ENCODE measurements around the gene C1orf167.

DNA sequence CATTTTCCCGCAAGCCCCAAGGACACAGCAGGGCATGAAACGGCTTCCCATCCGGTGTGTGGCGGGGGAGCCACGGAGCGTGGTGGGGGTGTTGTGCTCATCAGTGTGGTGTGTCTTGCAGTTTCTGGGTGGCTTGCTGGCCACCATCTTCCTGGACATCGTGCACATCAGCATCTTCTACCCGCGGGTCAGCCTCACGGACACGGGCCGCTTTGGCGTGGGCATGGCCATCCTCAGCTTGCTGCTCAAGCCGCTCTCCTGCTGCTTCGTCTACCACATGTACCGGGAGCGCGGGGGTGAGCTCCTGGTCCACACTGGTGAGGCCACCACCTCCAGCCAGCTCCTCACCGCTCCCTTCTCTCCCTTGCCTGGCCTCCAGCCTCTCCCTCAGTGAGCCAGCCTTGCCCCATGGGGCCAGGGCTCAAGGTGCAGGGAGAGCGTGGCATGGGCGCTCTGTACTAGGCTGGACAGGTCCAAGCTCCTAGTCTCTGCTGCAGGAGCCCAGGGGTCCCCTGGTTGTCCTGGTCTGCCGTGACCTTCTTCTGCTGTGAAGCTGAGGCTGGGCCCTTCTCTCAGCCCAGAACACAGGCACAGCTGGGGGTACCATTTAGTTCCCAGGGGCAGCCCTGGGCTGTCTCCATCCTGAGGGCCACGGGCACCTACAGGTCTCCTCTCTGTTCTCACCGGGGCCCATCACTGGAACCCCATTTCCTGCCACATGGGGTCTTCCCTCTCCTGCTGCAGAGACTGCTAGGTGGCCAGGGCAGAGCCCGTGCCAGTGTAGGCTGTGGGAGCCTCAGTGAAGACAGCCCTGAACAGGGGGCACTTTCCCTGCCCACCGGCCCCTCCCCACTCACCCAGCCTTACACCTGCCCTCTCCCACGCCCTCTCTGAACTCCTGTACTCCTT is 13.4 kb upstream of the C1orf167 start:
- TF ChIP-seq, protein P1, sequence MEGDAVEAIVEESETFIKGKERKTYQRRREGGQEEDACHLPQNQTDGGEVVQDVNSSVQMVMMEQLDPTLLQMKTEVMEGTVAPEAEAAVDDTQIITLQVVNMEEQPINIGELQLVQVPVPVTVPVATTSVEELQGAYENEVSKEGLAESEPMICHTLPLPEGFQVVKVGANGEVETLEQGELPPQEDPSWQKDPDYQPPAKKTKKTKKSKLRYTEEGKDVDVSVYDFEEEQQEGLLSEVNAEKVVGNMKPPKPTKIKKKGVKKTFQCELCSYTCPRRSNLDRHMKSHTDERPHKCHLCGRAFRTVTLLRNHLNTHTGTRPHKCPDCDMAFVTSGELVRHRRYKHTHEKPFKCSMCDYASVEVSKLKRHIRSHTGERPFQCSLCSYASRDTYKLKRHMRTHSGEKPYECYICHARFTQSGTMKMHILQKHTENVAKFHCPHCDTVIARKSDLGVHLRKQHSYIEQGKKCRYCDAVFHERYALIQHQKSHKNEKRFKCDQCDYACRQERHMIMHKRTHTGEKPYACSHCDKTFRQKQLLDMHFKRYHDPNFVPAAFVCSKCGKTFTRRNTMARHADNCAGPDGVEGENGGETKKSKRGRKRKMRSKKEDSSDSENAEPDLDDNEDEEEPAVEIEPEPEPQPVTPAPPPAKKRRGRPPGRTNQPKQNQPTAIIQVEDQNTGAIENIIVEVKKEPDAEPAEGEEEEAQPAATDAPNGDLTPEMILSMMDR (IDR thresholded peaks at IDR 0.05; ENCODE audit: low read length) = no peak
- TF ChIP-seq EZH2 (IDR thresholded peaks at IDR 0.05; ENCODE audit: borderline replicate concordance, low read length) = no peak
